M059J (cell line): ENCODE data around the gene SLC6A12. TPM values are rescaled to one million over a fixed set of nuclear protein-coding genes. Genes with fewer than 3 reads are reported as not detected.
A peak's percentile ranks its signal among the peaks of the same experiment; 100 is the strongest.

Experiments used
- DNase-seq: peaks from one replicate; pipeline ENCODE4 v3.0.0-alpha.2; 2012; ENCODE audit warnings: low read depth
- total RNA-seq: library from RNA; depleted of rRNA; stranded (reverse); fragments of >200 nt; shearing (Covaris generic); gene quantifications from 2 replicates; pipeline ENCODE4 v1.2.3, GENCODE V29; 2014

SLC6A12 gene
- total RNA-seq, 1 experiment from 2014 or later = not detected

GRCh38 chr12:234891-235415 lies 21.0 kb upstream of the SLC6A12 start:
- no peak for DNase-seq

DNA sequence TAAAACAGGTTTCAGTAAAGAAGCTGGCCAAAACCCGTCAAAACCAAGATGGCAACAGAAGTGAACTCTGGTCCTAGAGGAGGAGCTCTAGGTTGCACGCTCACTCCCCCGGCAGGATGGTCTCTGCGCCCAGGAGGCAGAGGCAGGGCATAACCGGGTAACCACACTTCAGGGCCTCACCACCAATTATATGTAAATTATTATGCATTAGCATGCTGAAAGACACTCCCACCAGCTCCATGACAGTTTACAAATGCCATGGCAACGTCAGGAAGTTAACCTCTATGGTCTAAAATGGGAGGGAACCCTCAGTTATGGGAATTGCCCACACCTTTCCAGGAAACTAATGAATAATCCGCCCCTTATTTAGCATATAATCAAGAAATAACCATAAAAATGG lies 20.1 kb upstream of the SLC6A12 start:
- DNase-seq = no peak

- DNase-seq = no peak
Observed at GRCh38 chr12:233615-233968, 19.6 kb upstream of the SLC6A12 start.

- no peak for DNase-seq
Observed at GRCh38 chr12:232731-233614, 19.0 kb upstream of the SLC6A12 start.

DNA sequence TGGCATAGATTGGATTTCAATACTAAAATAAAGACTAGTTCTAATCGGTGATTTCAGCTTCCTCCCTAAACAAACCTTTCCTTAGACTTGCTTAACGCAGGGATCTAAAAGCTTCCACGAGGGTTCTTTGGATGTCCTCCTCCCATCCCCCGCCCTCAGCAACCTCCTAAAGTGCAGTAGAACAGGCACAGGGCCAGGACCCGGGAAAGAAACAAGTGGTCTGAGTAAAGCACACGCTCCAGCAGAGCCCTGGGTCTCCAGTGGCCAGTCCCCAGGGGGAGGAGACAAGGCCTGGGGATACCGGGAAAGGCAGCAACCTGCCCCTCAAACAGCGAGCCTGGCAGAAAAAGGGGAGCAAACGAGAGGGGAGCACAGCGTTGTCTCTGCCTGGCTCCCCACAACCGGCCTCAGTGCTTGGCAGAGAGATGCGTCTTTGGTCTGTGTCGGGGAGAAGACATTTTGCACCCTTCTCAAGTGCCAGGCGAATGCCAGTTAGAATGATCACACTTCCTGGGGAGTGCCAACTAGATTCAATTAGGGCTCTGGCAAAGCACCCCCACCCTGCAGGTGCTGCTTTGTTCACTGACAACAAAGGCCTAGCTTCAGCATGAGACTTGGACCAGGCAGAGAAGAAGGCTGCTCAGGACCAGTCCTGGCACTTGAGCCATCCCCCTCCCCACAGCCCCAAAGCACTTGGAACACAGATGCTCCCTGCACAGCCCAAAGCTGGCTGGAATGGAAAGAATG lies 17.1 kb upstream of the SLC6A12 start:
- DNase-seq = no peak

- no peak for DNase-seq
Observed at GRCh38 chr12:229441-230191, 15.7 kb upstream of the SLC6A12 start.

DNA sequence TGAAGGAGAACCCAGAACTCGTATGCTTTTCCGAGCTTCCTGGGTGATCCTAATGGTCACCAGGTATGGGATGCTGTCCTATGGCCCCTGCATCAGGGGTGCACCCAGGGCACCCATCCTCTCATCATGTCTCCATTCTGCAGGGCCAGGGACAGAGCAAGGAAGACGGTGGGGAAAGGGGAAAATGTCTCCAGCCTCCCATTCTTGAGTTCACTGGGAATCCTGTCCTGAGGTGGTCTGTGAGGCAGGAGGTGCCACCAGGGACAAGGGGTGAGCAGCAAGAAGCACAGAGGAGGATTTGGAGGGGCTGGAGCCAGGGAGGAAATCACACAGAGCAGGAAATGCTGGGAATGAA lies 14.9 kb upstream of the SLC6A12 start:
- DNase-seq = no peak

DNA sequence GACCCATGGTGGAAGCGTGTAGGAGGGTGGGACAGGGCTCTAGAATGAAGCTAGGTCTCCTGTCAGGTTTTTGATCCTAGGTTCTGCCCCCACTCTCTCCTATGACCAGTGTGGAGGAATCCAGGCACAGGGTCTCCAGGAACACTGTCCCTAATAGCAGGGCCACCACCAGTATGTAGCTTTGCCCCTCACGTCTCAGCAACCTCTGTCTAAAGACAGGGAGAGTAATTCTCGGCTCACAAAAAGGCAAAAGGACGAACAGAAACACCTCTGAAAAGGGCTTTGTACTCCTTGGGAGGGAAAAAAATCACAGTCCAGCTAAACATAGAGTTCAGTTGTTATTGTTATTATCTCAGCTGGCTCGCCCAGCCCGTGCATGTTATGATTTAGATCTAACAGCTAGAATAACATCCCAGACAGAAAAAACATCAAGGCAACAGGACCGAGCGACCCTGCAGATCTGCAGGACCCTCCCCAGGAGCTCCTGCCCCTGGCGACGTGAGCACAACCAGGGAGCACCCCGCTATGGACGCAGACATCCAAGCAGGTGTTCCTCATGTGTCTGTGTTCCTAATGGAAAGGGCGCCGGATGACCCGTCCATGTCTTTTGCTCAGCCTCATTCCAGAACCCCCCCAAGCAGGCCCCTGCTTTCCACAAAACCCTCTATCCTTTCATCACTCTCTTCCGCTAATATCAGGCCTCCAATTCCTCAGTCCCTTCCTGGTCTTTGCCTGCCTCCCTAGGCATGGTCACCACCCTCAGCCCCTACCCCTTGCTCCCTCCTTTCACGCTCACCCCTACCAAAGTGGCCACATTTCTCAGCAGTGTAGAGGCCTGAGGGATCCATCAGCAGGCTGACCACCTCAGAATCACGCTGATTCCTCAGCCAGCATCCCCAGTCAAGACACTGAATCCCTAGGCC lies 14.2 kb upstream of the SLC6A12 start:
- no peak for DNase-seq

DNA sequence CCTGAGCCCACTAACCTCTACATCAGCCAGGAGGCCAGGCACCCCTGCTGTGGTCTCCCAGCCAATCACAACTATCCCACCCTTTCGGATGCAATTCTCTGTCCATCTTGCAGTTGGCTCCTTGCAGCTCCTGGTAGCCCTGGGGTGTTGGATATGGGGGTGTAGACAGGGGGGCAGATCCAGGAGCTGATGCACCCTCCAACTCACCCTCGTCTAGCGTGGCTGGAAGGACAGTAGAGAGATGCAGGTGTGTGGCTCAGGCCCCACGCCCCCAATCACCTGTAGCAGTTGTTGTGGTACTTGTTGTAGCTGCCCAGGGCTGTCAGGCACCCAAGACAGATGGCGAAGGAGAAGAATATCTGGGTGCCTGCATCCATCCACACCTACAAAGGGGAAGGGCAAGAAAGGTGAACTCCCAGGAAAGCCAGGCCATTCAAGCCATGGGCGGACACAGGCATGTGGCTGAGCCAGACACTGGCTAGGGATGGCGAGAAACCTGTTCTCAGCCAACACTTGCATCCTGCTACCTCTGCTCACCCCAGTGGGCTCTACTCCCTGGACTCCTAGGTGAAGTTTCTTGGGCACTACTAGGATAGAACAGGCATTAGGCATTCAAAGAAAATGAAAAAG lies 13.4 kb upstream of the SLC6A12 start:
- no peak for DNase-seq

GRCh38 chr12:226401-226800 lies 12.4 kb upstream of the SLC6A12 start:
- no peak for DNase-seq

- DNase-seq = no peak
Observed at GRCh38 chr12:225012-225411, 11.1 kb upstream of the SLC6A12 start.

DNA sequence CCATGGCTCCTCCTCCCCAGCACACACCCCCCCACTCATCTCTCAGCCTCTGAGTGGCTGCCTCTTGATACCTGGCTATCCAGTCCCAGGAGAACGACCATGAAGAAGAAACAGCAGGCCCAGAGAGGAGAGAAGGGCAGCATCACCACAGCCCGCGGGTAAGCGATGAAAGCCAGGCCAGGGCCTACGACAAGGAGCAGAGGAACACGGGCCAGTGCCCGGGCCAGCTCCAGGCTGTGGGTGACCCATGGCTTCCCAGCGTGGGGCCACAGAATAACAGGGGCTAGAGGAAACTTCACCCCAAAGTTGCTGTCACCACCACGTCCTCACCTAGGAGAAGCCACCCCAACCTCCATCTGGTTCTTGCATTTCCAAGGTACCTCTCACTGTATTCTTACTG lies 10.4 kb upstream of the SLC6A12 start:
- DNase-seq = no peak

GRCh38 chr12:223841-224240 lies 9.9 kb upstream of the SLC6A12 start:
- DNase-seq = no peak

- no peak for DNase-seq
Observed at GRCh38 chr12:221736-222135, 7.8 kb upstream of the SLC6A12 start.

- DNase-seq = no peak
Observed at GRCh38 chr12:220946-221550, 7.1 kb upstream of the SLC6A12 start.

GRCh38 chr12:220491-220890 lies 6.5 kb upstream of the SLC6A12 start:
- DNase-seq = no peak

DNA sequence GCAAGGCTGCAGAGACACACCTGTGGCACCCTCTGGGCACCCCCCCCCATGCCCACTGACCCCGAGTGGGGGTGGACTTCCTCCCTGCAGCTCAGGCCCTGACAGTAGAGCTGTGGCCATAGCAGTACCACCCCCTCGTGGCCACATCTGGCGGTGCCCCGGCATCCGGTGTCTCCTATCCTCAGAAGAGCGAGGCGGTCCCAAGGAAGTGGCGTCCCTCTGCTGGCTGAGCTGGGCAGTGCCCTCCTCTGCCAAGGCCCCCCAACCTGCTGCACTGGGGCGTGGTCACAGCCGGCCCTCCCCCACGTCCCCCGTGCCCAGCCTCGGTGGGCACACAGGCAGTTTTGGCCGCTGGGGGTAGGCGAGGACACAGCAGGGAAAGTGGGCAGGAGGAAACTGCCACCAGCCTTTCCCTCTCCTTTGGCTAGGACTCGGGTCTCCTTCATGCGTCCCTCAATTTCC lies 6.0 kb upstream of the SLC6A12 start:
- DNase-seq = peak; percentile 32

DNA sequence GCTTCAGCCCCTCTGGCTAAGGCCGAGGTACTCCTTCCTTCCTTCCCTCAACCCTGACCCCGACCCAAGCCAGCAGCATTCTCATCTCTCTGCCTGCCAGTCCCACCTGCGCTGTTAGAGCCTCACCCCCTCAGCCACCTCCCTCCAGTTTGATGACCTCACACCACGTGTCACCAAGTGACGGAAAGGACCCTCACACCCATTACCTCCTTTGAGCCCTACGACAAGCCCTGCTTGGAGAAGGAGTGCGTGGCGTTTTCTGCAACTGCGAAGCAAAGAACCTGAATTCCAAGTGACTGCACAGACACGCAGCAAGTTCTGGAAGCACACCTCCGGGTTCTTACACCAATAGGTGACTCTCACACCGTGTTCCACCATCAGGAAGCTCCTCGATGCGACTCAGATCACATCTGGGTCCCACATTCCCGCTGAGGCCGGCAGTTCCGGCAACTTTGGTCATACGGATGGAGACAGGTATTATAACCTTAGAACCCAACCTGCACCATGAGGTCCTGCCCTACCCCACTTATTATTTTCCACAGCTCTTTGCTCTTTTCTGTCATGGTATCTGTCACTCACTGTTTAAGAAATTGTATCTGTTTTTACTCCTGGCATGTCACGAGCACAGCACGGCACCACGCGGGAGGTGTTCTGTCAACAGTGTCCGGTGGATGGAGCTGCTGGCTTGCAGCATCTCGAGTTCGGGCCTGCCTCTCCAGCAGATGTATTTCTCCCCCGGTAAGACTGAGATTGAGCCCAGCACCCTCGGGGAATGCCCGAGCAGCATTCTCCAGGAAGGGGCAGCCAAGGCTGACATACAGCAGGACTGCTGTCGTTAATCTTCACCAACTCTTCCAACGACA lies 5.0 kb upstream of the SLC6A12 start:
- no peak for DNase-seq

DNA sequence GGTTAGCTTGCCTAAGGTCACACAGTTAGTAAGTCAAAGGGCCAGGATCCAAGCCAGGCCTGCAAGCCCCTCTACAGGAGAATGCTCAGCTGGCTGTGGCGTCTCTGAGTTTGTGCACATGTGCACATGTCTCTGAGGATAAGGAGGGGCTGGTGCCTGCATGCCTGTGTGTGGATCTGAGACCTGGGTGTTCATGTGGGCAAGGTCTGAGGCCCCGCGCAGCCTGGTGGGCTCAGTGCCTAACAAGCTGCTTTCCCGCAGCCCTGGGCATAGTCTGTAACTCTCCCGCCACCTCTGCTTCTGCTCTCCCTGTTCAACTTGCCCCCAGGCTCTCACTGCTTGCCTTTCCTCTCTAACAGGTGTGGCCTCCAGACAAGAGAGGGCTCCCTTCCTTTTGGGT lies 4.3 kb upstream of the SLC6A12 start:
- DNase-seq = no peak
